ENCODE results near the gene DDX39B. TPM values are rescaled to one million over a fixed set of nuclear protein-coding genes. Genes with fewer than 3 reads are reported as not detected.

The DDX39B gene
- total RNA-seq, 1 experiment from 2014 or later = 813 TPM

DNA sequence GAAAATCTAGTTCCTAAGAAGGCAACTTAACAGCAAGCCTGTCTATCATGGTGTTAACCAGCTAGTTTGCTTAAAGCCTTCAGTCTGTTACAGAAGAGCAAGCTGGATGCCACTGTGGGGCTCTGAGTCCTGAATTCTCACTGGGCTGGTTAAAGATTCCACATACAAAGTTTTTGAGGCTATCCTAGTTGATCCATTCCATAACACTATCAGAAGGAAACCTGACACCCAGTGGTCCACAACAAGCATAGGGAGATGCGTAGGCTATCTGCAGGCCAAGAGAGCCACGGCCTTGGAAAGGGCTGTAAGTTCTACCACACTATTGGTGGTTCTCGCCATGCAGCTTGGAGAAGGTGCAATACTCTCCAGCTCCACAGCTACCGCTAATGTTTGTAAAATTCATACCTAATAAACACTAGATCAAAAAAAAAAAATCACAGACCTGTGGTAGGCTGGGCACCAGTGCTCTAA lies 13.5 kb downstream of the DDX39B start:
- no peaks in the 10 kb centered on the region; a peak in 1 of 5 replicates for H3K9me3 Mint-ChIP-seq
- Histone ChIP-seq H3K27ac (ENCODE audit: insufficient read length, low read depth, low read length) (no peak overlapping the region), H4K8ac (replicated peaks; ENCODE audit: insufficient read length, low read depth, low read length) (no peak overlapping the region), H3K18ac (ENCODE audit: insufficient read length, low read depth, low read length) (no peak overlapping the region), H3K23ac (ENCODE audit: insufficient read length, low read depth, low read length) (no peak overlapping the region), H2AK5ac (ENCODE audit: insufficient read length, low read length) (no peak overlapping the region), H3K9me3 (ENCODE audit: control insufficient read depth, low read depth, low read length) (no peaks in the 10 kb centered on the region), H4K91ac (ENCODE audit: insufficient read length, low read depth, low read length) (no peak overlapping the region), H2AFZ (ENCODE audit: low read length) (no peak overlapping the region), H3K4ac (ENCODE audit: low read depth, low read length) (no peak overlapping the region), H3K4me2 (ENCODE audit: insufficient read depth, insufficient read length, low read length) (no peak overlapping the region), H4K5ac (ENCODE audit: insufficient read length, low read depth, low read length) (no peak overlapping the region), H4K20me1 (ENCODE audit: control insufficient read depth, insufficient read depth, insufficient read length) (peaks cover 2% of the 10 kb centered on the region), H2BK120ac (ENCODE audit: low read depth, low read length, poor library complexity, severe bottlenecking) (no peak overlapping the region), H2BK15ac (ENCODE audit: low read depth, low read length) (no peak overlapping the region), H3K27me3 (ENCODE audit: insufficient read depth, low read length) (no peaks in the 10 kb centered on the region), H3K56ac (ENCODE audit: insufficient read length, low read depth, low read length) (no peak overlapping the region), H2BK20ac (ENCODE audit: low read depth, low read length, poor library complexity, severe bottlenecking) (no peak overlapping the region), H3K4me1 (ENCODE audit: insufficient read depth, low read length) (no peaks in the 10 kb centered on the region; the same call in 1 of the 2 replicates), H3T11ph (ENCODE audit: low read length) (no peak overlapping the region), H3K79me2 (ENCODE audit: insufficient read depth, low read length) (no peaks in the 10 kb centered on the region), H3K79me1 (ENCODE audit: insufficient read depth, low read depth, low read length, poor library complexity, severe bottlenecking) (no peaks in the 10 kb centered on the region), H3K14ac (ENCODE audit: insufficient read depth, low read length) (no peak overlapping the region), H3K9ac (ENCODE audit: extremely low read depth, insufficient read length, low read length) (no peak overlapping the region), H3K23me2 (ENCODE audit: insufficient read length, low read depth, low read length, poor library complexity, severe bottlenecking) (no peaks in the 10 kb centered on the region), H2BK5ac (ENCODE audit: insufficient read length, low read length) (no peak overlapping the region), H2BK12ac (ENCODE audit: insufficient read length, low read depth, low read length) (no peak overlapping the region)
- WGBS (ENCODE audit: extremely low coverage, insufficient read length, low lambda C conversion rate) = no CpG with 5 or more reads among the region's 4 CpGs
- H3K27me3 Mint-ChIP-seq (ENCODE audit: low read depth) = peaks cover 2% of the 10 kb centered on the region
- peak overlapping the region in 1 of 3 experiments; percentile 52; a peak in 2 of 7 replicates for H3K27ac Mint-ChIP-seq
- peak overlapping the region in 1 of 2 experiments; percentile 46; a peak in 2 of 5 replicates for H3K4me3 Mint-ChIP-seq
- H3K36me3 Mint-ChIP-seq (ENCODE audit: insufficient read depth in 1 of 3, low read depth in 3 of 3) = peaks cover 32 to 40% (median 36%) of the 10 kb centered on the region in 3 experiments; a peak in 6 of 7 replicates
- TF ChIP-seq, protein P1, sequence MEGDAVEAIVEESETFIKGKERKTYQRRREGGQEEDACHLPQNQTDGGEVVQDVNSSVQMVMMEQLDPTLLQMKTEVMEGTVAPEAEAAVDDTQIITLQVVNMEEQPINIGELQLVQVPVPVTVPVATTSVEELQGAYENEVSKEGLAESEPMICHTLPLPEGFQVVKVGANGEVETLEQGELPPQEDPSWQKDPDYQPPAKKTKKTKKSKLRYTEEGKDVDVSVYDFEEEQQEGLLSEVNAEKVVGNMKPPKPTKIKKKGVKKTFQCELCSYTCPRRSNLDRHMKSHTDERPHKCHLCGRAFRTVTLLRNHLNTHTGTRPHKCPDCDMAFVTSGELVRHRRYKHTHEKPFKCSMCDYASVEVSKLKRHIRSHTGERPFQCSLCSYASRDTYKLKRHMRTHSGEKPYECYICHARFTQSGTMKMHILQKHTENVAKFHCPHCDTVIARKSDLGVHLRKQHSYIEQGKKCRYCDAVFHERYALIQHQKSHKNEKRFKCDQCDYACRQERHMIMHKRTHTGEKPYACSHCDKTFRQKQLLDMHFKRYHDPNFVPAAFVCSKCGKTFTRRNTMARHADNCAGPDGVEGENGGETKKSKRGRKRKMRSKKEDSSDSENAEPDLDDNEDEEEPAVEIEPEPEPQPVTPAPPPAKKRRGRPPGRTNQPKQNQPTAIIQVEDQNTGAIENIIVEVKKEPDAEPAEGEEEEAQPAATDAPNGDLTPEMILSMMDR (conservative IDR thresholded peaks at IDR 0.05) = no peak
- peaks cover 23 to 32% of the 10 kb centered on the region in 2 experiments for H3K4me1 Mint-ChIP-seq
- DNase-seq = no peak
